NOMO-1 (cell line): ENCODE results near the gene WNT11.
A peak's percentile ranks its signal among the peaks of the same experiment; 100 is the strongest.

ENCODE experiments used
- DNase-seq, 2 experiments: peaks; one replicate each; lab custom pipeline; 2025; ENCODE audit not compliant: unreplicated experiment in 2 of 2; lab: John Stamatoyannopoulos, UW

WNT11 gene

DNA sequence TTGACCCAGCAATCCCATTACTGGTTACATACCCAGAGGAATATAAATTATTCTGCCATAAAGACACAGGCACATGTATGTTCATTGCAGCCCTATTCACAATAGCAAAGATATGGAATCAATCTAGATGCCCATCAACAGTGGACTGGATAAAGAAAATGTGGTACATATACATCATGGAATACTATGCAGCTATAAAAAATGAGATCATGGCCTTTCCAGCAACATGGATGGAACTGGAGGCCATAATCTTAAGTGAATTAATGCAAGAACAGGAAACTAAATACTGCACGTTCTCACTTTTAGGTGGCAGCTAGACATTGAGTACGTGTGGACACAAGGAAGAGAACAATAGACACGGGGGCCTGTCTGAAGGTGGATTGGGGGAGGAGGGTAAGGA is 15.1 kb upstream of the WNT11 start:
- DNase-seq, result no peak

DNA sequence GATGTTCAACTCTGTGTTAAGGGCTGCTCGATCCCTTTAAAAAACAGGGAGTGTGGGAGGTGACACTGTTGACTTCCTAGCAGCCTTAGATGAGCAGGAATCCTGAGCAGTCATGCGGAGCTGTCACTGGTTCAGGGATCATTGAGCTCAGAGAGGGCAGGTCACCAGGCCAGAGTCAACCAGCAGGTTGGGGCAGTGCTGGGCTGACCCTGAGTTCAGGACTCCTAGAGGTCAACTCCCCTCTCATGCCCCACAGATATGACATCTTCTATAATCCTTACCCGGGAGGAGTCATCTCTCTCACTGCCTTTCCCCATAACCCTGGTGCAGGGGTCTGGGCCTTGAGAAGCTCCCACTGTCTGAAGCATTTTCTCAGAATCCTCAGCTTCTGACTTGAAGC is 12.9 kb upstream of the WNT11 start:
- DNase-seq, result no peak

DNA sequence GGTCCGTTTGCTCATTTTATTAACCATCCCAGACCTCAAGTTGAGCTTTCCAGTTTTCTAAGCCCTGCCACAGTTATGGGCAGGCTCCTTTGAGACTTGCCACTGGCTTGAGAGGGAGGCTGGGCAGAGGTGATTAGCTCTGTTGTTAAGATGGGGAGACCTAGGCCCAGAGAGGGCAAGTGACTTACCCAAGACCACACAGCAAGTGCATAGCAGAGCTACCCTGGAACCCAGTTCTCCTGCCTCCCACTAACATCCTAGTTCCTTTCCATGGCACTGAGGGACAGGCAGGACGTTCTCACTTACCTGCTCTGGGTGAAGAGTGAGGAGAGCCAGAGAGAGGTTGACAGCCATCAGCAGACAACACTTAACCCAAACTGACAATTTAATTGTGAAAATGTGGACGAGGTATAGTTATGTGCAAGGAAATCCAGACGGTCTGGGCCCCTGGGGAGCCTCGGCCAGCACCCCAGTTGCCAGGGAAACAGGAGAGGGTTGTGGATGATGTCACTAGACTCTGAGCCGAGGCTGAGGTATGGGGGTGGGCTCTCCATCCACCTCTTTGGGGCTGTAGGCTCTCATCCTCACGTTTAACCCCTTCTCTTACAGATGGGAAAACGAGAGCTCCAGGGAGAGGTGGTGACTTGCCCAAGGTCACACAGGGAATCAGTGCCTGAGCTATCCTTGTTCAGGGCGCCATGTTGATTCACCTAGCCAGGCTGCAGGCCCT is 12.3 kb upstream of the WNT11 start:
- DNase-seq, result no peak

DNA sequence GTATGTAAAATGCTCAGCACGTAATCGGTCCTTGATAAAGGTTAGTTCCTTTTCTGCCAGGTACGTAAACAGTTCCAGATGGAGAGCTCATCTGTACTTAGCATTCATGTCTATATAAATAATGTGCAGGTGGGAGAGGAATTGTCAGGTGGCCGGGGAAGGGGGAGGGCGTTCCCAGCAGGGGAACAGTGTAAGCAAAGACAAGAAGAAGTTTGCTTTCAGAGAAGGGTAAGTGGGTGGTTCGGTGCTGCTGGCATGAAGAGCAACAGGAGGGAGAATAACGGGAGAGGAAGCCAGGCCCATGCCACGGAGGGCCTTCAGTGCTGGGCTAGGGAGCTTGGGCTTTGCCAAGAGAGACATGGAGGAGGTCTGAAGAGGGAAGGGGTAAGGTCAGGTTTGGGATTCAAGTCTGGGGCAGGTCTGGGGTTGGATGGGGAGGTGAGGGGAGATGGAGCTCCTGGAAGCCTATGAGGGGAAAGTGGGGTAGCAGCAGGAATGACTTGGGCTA is 11.4 kb upstream of the WNT11 start:
- DNase-seq, result no peak

DNA sequence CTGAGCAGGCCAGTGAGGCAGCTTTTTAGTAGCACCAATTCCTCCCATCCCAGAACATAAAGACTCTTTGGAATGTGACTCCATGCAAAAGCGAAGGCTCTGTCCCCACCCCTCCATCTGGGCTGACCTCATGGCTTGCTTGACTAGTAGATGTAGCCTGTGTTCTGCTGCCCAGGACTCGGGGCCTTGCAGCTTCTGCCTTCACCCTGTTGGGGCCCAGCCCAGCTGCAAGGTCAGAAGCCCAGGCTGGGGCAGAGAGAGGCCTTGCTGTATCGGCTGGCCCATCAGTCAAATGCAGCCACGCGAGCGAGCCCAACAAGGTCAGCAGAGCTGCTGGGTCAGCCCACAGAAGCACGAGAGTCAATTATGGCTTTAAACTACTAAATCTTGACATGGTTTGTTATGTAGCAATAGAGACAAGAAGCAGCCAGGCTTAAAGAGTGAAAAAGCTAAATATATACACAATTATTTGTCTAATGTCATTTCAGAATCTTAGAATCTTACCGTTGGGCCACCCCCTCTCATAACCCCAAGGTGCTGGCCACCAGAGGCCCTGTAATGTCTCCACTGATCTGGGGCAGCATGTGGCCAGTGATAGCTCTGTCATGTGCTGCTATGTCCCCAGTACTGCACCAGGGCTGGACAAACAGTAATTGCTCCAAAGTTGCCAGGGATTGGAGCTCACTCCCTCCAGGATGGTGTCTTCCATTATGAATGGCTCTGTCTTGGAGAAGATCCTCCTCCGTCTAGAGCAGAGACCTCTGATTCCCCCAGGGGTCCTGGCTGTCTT is 10.4 kb upstream of the WNT11 start:
- no peak for DNase-seq

DNA sequence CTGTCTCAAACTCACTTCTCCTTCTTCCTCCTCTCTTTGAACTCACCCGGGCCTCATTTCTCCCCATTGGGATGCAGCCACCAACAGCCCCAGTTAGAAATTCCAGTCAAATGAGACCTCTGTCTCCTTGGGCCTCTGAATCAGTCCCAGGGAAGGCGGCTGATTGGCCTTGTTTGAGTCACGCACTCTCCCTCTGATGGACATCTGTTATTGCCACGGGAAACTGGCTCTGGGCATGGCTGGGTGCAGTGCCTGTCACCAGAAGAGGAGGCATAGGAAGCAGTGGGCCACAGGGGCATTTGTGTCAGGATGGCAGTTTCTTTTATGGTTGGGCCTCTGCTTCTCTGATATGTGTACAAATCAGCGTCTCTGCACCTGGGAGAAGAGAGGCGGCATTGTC is 9.6 kb upstream of the WNT11 start:
- DNase-seq, result no peak

DNA sequence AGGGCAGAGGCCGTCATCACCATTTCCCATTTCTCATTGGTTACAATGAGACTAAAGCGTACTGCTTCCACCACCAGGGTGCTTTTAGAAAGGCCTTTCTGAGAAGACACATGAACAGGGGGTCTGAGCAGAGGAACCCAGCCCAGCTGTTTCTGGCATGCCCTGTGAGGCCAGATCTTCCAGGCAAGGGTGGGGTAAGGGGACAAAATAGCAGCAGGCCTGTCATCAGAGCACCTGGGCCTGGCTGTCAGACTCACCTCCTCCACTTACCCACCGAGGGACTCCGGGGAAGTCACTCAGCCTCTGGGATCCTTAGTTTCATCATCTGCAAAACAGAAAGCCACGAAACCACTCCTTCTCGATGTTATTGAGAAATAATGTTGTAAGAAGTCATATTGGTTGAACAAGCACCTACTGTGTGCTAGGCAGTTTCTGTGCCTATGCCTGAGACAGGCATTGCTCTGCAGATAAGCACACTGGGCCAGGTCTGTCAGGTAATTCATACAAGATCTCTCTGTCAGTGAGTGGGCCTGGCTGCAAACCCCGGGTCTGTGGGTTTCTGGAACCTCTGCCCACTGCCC is 8.8 kb upstream of the WNT11 start:
- DNase-seq, result no peak

DNA sequence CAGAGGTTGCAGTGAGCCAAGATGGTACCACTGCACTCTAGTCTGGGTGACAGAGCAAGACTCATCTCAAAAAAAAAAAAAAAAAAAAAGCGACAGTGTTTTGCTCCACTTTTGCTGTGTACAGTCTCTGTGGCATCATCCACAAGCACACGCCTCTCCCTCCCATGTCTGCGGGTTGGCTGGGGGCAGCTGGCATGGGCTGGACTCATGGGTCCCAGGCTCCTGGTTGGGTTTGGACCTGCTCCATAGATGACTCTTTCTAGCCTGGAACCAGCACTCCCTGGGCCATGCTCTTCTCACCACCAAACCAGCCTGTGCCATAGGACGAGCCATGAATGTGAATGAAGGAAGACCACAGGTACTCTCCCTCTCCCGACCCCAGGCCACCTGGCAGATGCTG is 7.9 kb upstream of the WNT11 start:
- DNase-seq, result no peak

DNA sequence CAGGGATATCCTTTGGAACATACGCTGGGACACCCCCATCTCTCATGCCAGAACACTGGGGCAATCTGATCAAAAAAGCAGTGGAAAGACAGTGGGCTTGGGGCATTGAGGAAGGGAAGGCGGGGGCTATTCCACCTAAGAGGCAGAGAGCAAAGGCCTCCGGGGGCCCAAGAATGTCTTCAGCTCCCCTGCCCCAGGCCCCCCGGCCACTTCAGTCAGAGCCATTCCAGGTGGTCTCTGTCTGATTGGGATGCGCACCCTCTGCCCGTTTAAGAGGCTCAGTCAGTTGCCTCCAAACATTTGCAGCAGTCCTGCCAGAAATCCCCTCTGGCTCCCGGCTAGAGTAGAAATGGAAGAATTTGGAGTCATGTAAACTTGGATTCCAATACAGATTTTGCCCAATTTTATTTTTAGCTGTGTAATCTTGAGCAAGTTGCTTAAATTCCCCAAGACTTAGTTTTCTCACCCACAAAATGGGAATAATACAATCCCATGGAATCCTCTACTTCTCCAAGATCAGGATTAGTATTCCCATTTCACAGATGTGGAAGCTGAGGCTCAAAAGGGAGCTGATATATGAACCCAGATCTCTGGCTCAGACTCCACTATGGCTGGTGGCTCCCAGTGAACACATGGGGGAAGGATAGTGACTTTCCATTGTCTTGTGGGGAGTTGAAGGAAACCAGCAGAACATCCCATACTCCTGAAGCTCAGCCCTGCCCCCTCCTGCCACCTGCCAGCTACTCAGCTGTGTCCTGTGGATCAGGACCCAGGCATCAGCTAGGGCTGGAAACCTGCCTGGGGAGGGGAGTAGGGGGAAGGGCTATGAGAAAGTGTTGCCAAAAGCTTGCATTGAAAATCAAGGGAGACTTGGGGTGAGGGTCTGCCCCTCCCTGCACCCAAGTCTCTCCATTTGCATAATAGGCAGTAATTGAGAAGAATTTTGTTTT is 6.1 kb upstream of the WNT11 start:
- no peak for DNase-seq

DNA sequence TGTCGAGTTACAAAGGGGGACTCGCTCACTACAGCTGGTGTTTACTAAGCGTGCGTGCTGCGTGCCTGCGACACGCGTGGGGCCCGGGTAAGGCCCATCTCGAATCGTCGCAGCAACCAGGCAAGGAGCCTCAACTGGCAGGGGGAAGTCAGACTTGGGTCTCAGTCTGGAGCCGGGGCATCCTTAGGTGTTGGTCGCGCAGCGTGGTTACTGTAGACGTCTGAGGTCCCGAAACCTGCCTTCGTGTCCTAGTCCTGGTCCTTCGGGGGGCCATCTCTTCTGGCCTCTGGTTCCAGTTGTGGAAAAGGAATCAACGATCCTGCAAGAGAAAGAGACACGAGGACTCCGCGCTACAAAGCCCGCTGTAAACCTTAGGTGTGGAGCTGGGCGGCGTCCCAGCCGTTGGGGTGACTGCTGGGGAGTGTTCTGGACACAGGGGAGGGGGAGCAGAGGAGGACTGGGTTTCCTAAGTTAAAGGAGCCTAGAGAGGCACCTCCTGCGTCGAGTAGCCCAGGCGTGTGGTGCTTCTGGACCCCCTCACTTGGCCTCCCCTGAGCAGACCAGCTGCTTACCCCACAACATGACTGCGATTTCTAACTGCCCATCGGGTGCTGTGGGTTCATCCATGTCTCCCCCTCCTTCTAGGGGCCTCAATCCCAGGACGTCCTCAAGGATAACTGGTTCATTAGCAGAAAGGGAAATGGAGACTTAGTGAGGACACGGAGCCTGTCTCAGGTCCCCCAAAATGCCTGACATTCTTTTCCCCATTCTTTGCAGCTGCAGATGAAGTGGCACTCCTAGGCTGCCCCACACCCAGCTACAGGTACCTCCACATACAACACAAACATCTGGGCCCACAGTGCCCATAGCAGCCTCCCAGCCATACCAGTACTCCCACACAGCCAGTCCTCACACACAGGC is 4.9 kb upstream of the WNT11 start:
- DNase-seq, result no peak

DNA sequence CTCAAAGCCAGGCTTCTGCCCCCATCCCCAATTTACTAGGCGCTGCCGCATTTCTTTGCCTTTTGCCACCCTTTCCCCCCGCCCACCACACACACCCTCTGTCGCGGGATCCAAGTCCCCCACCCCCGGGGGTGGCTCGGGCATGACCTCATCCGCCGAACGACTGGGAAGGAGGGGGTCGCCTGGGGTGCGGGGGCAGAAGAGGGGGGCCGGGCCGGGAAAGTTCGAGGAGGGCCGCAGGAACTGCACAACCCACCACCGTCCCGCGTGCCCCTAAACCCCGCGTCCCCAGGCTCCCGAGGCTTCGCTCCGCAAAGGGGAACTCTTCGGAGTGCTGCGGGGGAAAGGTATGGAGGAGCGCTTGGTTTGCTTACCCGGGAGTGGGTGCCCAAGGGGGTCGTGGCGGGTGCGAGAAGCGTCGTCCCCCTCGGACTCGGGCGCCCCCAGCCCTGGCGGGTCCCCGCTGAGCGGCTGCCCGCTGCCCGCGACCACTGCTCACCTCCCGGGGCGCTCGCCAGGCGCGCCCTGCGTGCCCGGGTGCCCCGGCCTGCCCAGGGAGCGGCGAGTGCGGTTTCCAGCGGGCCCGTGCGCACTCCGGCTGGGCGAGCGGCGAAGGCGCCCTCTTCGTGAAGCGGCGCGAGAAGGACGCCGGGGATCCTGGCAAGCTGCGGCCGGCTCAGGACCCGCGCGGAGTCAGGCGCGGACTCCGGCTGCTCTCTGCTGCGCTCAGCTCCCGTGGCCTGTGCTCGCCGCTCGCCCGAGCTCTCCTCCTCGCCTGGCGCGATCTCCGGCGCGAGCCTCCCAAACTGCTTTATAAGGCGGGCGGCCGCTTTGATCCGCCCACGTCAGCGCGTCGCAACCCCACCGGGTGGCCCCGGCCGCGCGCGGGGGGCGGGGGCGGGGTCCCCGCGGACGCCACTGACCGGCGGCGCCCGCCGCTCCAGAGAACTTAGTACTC is 4.0 kb upstream of the WNT11 start:
- peak; percentile 13 to 27 for DNase-seq

DNA sequence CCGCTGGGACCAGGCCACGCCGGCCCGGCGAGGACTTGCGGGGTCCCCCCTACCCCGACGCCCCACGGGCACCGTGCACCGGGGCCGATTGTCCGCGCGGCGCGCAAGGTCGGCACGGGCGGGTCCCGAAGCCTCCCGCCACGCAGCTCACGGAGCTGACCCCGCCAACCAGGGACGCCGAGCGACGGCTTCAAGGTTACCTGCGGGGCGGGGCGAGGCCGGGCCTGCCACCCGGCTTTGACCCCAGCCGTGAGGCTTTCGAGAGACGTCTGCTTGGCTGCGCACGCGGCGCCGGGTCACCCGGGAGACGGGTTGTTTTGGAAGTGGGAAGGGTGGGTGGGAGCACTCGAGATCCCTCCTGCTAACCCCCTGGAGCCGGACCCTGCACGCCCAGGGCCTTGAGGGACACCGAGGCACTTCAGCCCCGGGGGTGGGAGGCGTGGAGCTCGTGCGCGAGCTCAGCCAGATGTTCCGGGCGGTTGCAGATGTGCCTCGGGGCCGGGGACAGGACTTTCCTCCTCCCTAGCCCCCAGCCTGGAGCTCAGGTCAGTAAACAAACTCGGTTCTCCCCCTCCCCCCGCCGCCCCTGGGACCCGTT is 3.2 kb upstream of the WNT11 start:
- DNase-seq, result peak in 1 of 2 experiments; percentile 9

DNA sequence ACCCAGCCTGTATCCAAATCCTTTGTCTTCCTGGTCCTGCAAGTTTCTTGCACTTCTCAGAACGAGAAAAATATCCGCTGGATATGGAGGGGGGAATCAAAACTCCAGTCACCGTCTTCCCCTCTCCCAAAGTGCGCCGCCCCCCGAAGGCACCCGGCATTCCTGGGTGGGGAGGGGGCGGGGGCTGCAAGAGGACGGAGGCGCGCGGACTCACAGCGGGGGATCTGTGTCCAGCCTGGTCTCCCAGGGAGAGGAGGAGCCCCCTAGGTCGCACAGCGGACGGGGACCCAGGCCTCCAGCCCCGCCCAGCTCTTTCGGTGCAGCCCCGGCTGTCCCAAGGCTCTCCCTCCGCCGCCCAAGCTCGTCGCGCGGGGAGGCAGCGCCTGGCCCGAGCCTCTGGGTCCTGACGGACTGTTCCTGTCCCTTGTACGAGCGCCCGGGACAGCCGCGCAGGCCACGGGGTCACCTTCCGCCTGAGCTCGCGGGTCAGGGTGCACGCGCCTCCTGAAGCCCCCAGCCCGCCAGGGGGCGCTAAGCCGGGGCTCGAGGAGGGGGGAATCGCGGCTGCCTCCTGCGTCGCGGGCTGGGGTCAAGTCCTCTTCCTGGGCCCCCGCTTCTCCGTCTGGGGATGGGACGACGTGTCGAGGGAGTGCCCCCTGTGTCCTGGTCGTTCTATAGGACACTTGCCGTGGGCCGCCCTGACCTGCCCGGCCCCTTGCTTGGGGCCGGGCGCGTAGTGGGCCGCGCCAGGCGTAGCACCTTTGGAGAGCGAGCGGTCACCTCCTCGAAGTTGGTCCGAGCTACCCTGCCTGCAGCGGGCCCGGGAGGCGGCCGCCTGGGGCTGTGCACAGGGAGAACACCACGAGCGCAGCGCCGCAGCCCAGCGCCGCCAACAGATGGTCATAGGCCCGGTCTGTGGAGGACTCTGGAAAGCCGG is 2.4 kb upstream of the WNT11 start:
- peak; percentile 65 to 75 for DNase-seq

DNA sequence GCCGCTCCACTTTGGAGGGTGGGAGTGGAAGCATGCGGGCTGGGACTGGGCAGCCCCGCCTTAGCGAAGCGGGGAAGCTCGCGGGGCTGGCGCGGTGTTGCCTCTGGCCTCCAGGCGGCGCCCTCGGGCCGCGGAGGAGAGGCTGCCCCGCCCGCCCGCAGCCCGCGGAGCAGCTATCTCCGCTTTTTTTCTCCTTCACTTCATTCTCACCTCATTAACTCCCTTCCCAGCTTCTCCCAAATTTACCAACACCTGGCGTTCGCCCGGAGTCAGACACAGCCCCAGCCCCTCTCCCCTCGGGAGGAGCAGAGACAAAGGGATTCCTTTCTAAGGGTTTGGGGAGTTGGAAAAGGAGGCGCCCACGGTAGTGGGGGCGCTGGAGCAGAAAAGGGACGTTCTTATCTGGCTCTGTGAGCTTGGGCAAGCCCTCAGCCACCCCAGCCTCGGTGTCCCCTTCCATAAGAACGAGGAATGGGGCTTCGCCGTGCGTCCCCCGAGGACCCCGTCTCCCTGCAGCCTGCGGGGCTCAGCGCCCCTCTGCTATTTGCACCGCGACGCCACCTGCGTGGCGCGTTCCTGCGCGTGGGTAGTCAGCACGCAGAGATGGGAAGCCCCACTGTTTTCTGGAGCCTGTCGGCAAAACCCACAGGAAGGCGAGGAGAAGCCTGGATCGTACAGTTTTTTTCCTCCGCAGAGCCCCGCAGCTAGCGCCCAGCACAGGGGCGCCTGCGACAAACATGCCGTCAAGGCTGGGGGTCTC is 1.5 kb upstream of the WNT11 start:
- DNase-seq, result peak; percentile 76 to 77

DNA sequence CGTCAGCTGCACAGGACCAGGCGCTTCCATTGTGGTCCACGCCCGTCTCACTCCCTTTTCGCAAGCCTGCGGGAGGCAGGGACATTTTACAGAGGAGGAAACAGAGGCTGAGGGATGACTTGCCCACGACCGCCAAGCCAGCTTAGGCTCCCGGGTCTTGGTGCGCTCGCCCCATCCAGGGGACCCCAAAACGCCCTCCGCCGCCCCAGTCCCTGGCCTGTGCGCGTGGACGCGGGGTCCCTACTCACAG is 300 bp downstream of the WNT11 start:
- no peak for DNase-seq

DNA sequence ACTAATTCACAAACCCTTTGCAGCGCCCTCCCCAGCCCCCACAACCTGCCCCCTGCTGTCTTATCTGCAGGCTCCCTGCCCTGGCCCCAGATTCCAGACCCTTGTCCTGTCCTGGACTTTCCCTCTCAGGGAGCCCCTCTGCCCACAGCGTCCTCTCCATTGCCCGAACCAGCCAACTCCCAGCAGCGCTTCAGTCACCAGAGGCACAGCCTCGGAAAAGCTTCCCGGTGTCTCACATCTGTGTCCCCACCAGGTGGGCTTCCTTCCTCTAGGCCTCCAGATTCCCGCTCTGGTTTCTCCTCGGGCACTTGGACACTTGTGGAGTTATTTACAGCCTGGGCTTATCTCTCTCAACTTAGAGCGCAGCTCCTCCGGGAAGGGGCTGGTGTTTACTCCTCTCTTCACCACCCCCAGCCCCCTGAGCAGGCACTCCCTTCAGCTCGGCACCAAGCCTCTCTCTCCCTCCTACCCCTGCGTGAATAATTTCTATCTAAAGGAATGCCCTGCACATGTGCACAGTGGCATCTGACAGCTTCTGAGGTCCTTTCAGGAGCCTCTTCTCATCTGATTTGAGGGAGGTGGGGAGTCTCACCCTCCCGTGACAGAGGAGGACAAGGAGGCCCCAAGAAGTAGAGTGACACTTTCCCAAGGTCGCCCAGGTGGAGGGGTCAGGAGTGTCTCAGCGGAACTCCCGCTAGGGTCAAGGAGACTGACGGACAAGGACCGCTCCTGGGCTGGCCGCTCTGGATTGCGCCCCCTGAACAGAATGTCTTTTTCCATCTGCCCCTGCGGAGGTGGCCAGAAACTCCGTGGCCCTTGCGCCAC is 838 bp downstream of the WNT11 start:
- no peak for DNase-seq
